Fibroblast of lung (primary cell): ENCODE results near the gene PKD1L1. TPM values are rescaled to one million over a fixed set of nuclear protein-coding genes. Genes with fewer than 3 reads are reported as not detected.

Experiments
- DNase-seq, 2 donors: peaks; one replicate each; pipeline versions ENCODE4 v3.0.0 to v3.0.0-alpha.2; 2010; ENCODE audit warnings: low read depth in 2 of 2
- H2AFZ ChIP-seq: 2 replicates; pipeline ENCODE4 v1.5.1; 2012; ENCODE audit warnings: low read length, control low read depth, inconsistent platforms
- H3K27ac ChIP-seq: 2 replicates; pipeline ENCODE4 v1.5.1; 2011; ENCODE audit warnings: low read length, control low read depth; ENCODE audit not compliant: insufficient read depth
- H3K27me3 ChIP-seq: 2 replicates; pipeline ENCODE4 v1.5.1; 2011; ENCODE audit warnings: mild to moderate bottlenecking, low read length; ENCODE audit not compliant: control insufficient read depth, insufficient read depth
- H3K36me3 ChIP-seq: 2 replicates; pipeline ENCODE4 v1.5.1; 2011; ENCODE audit warnings: low read length; ENCODE audit not compliant: control insufficient read depth, insufficient read depth
- H3K4me1 ChIP-seq: 2 replicates; pipeline ENCODE4 v1.5.1; 2011; ENCODE audit warnings: low read length; ENCODE audit not compliant: control insufficient read depth, insufficient read depth; ENCODE audit errors: extremely low read depth
- H3K4me2 ChIP-seq: 2 replicates; pipeline ENCODE4 v1.5.1; 2011; ENCODE audit warnings: low read length, control low read depth; ENCODE audit not compliant: insufficient read depth; ENCODE audit errors: extremely low read depth
- H3K4me3 ChIP-seq, 4 experiments: fragments of 200-600 bp in 1 of 4; sonication (generic) in 1 of 4; replicated peaks in 1 of 4; 2 replicates each; pipeline ENCODE4 v1.5.1; 2011 to 2016; ENCODE audit warnings: low read length in 4 of 4, low read depth in 3 of 4, mild to moderate bottlenecking in 3 of 4, control low read depth in 2 of 4, inconsistent platforms in 1 of 4, mixed read lengths in 1 of 4; ENCODE audit not compliant: insufficient read depth in 1 of 4; ENCODE audit errors: control extremely low read depth in 1 of 4
- H3K79me2 ChIP-seq: 2 replicates; pipeline ENCODE4 v1.5.1; 2012; ENCODE audit warnings: mild to moderate bottlenecking, low read length, inconsistent platforms; ENCODE audit not compliant: control insufficient read depth, insufficient read depth
- H3K9ac ChIP-seq: 2 replicates; pipeline ENCODE4 v1.5.1; 2011; ENCODE audit warnings: mild to moderate bottlenecking, low read length, control low read depth; ENCODE audit not compliant: insufficient read depth
- H3K9me3 ChIP-seq: 2 replicates; pipeline ENCODE4 v1.5.1; 2012; ENCODE audit warnings: low read depth, low read length; ENCODE audit not compliant: control insufficient read depth, insufficient read depth
- H4K20me1 ChIP-seq: 2 replicates; pipeline ENCODE4 v1.5.1; 2011; ENCODE audit warnings: low read length; ENCODE audit not compliant: control insufficient read depth, insufficient read depth; ENCODE audit errors: extremely low read depth
- CTCF ChIP-seq, 2 donors: IDR thresholded peaks in 1 of 2; conservative IDR thresholded peaks in 1 of 2; 1 replicate in 1 of 2; 2 replicates in 1 of 2; pipeline ENCODE4 v1.5.1; 2011 to 2012; ENCODE audit warnings: low read length in 2 of 2, control low read depth in 1 of 2, inconsistent platforms in 1 of 2, low read depth in 1 of 2, mild to moderate bottlenecking in 1 of 2
- EZH2 ChIP-seq: IDR thresholded peaks from 2 replicates; pipeline ENCODE4 v1.5.1; 2012; ENCODE audit warnings: low read length, control low read depth, mild to moderate bottlenecking; ENCODE audit errors: missing control alignments
- polyA plus RNA-seq, 2 donors: library from polyadenylated mRNA; depleted of rRNA in 1 of 2; stranded (reverse) in 1 of 2; unstranded in 1 of 2; fragments of >200 nt; gene quantifications; 2 replicates each; pipeline ENCODE4 v1.2.1, GENCODE V29; 2011 to 2012; ENCODE audit warnings: missing spikeins in 1 of 2
- total RNA-seq: library from RNA; depleted of rRNA; stranded (reverse); fragments of >200 nt; gene quantifications from 2 replicates; pipeline ENCODE4 v1.2.1, GENCODE V29; 2014

Gene PKD1L1
- total and polyA plus RNA-seq, 2 donors (not counting 1 experiment from before 2014, with no cell fraction given) = under 0.01 to 0.12 TPM

GRCh38 chr7:47888371-47889265 lies 59.6 kb downstream of the PKD1L1 start:
- no peak for DNase-seq
- Histone ChIP-seq H3K79me2 (no peaks in the 10 kb centered on the region), H3K36me3 (no peaks in the 10 kb centered on the region), H3K9me3 (no peaks in the 10 kb centered on the region), H3K27ac (no peak overlapping the region), H4K20me1 (no peaks in the 10 kb centered on the region), H3K27me3 (peaks cover 14% of the 10 kb centered on the region), H2AFZ (no peak overlapping the region), H3K4me1 (no peaks in the 10 kb centered on the region), H3K4me3 (no peak overlapping the region), H3K9ac (no peak overlapping the region), H3K4me2 (no peak overlapping the region)
- TF ChIP-seq CTCF (conservative IDR thresholded peaks at IDR 0.05 in 1 of 2, IDR thresholded peaks at IDR 0.05 in 1 of 2; ENCODE audit: low read depth in 1 of 2, low read length in 2 of 2) (no peak), EZH2 (no peak)

- H3K27ac ChIP-seq = no peak overlapping the region
- H2AFZ ChIP-seq = no peak overlapping the region
- no peaks in the 10 kb centered on the region for H4K20me1 ChIP-seq
- DNase-seq = no peak
- no peak overlapping the region for H3K4me2 ChIP-seq
- H3K27me3 ChIP-seq = peaks cover 14% of the 10 kb centered on the region
- H3K9ac ChIP-seq = no peak overlapping the region
- H3K4me3 ChIP-seq = no peak overlapping the region
- no peaks in the 10 kb centered on the region for H3K4me1 ChIP-seq
- TF ChIP-seq CTCF (conservative IDR thresholded peaks at IDR 0.05 in 1 of 2, IDR thresholded peaks at IDR 0.05 in 1 of 2; ENCODE audit: low read depth in 1 of 2, low read length in 2 of 2) (no peak), EZH2 (no peak)
- no peaks in the 10 kb centered on the region for H3K36me3 ChIP-seq
- no peaks in the 10 kb centered on the region for H3K9me3 ChIP-seq
- no peaks in the 10 kb centered on the region for H3K79me2 ChIP-seq
These were observed 61.1 kb downstream of the PKD1L1 start for GRCh38 chr7:47887016-47887640.

- no peak overlapping the region for H3K4me2 ChIP-seq
- no peaks in the 10 kb centered on the region for H4K20me1 ChIP-seq
- no peaks in the 10 kb centered on the region for H3K9me3 ChIP-seq
- no peak overlapping the region for H2AFZ ChIP-seq
- peaks cover 16% of the 10 kb centered on the region for H3K27me3 ChIP-seq
- no peaks in the 10 kb centered on the region for H3K4me1 ChIP-seq
- no peak for TF ChIP-seq EZH2
- TF ChIP-seq CTCF (conservative IDR thresholded peaks at IDR 0.05 in 1 of 2, IDR thresholded peaks at IDR 0.05 in 1 of 2; ENCODE audit: low read depth in 1 of 2, low read length in 2 of 2) = no peak
- no peaks in the 10 kb centered on the region for H3K79me2 ChIP-seq
- no peak overlapping the region for H3K9ac ChIP-seq
- H3K4me3 ChIP-seq = no peak overlapping the region
- H3K36me3 ChIP-seq = no peaks in the 10 kb centered on the region
- DNase-seq = no peak
- H3K27ac ChIP-seq = no peak overlapping the region
These were observed 62.1 kb downstream of the PKD1L1 start for GRCh38 chr7:47885987-47886811.
